ENCODE results near the gene ST3GAL5. TPM values are rescaled to one million over a fixed set of nuclear protein-coding genes. Genes with fewer than 3 reads are reported as not detected.
"Not testable (repeated sequence)": the region's sequence is repeated elsewhere in the genome, so short reads cannot be mapped to it uniquely, and the experiment has no call there.

Gene ST3GAL5
- total and polyA plus RNA-seq, 7 donors: 2.8 to 24.2 (median 16.1) TPM

GRCh38 chr2:85935746-85936208 lies 47.0 kb upstream of the ST3GAL5 start:
- Histone ChIP-seq H3K27ac (no peak overlapping the region), H3K9me3 (no peaks in the 10 kb centered on the region), H3K27me3 (no peaks in the 10 kb centered on the region), H3K4me1 (peaks cover 0 to 7% (median 0%) of the 10 kb centered on the region in 4 donors), H3K36me3 (no peaks in the 10 kb centered on the region), H3K4me3 (no peak overlapping the region)
- intact Hi-C loops (cut with DNase I): no loop called here
- no peak for TF ChIP-seq EP300 (IDR thresholded peaks at IDR 0.05)
- TF ChIP-seq CTCF (IDR thresholded peaks at IDR 0.05): no peak
- no peak for TF ChIP-seq POLR2AphosphoS5 (IDR thresholded peaks at IDR 0.05)
- no peak for TF ChIP-seq POLR2A (IDR thresholded peaks at IDR 0.05)
- DNase-seq: no peak
- WGBS, 2 donors: 88% methylated on average over 3 of the region's 3 CpGs

GRCh38 chr2:85935170-85935745 lies 46.5 kb upstream of the ST3GAL5 start:
- peaks cover 0 to 7% (median 0%) of the 10 kb centered on the region in 4 donors for H3K4me1 ChIP-seq
- no peak for TF ChIP-seq CTCF (IDR thresholded peaks at IDR 0.05)
- TF ChIP-seq EP300 (IDR thresholded peaks at IDR 0.05): no peak
- no peak overlapping the region for H3K4me3 ChIP-seq
- no peaks in the 10 kb centered on the region for H3K36me3 ChIP-seq
- H3K9me3 ChIP-seq: no peaks in the 10 kb centered on the region
- H3K27ac ChIP-seq: no peak overlapping the region
- no peaks in the 10 kb centered on the region for H3K27me3 ChIP-seq
- no peak for DNase-seq
- WGBS, 2 donors: 81 to 85% methylated on average over 6 of the region's 6 CpGs
- intact Hi-C loops (cut with DNase I): no loop called here

- no peak for DNase-seq
- Histone ChIP-seq H3K4me3 (no peak overlapping the region), H3K27me3 (no peaks in the 10 kb centered on the region), H3K4me1 (peaks cover 0 to 7% (median 0%) of the 10 kb centered on the region in 4 donors), H3K36me3 (no peaks in the 10 kb centered on the region), H3K27ac (no peak overlapping the region), H3K9me3 (no peaks in the 10 kb centered on the region)
- WGBS, 2 donors: 55 to 62% methylated on average over 7 of the region's 7 CpGs
- intact Hi-C loops (cut with DNase I): no loop called here
- TF ChIP-seq POLR2AphosphoS5 (IDR thresholded peaks at IDR 0.05) (no peak), EP300 (IDR thresholded peaks at IDR 0.05) (no peak), POLR2A (IDR thresholded peaks at IDR 0.05) (no peak), CTCF (IDR thresholded peaks at IDR 0.05) (no peak)
Observed at GRCh38 chr2:85933753-85934594, 45.2 kb upstream of the ST3GAL5 start.

GRCh38 chr2:85931151-85931550 lies 42.4 kb upstream of the ST3GAL5 start:
- 63 to 86% methylated on average over 7 of the region's 7 CpGs for WGBS, 2 donors
- H3K4me1 ChIP-seq; H3K9me3 ChIP-seq; H3K4me3 ChIP-seq; intact Hi-C loops (cut with DNase I); H3K36me3 ChIP-seq; H3K27me3 ChIP-seq; H3K27ac ChIP-seq; DNase-seq: not testable (repeated sequence)

Data from sigmoid colon (tissue), 7 donors.